ENCODE measurements around the gene SLC25A1. TPM values are rescaled to one million over a fixed set of nuclear protein-coding genes. Genes with fewer than 3 reads are reported as not detected.

SLC25A1 gene
- polyA plus RNA-seq (ENCODE audit: insufficient read length in 4 of 4) = 10 to 100 TPM; 75.2 to 91.3 (median 84.2) TPM

DNA sequence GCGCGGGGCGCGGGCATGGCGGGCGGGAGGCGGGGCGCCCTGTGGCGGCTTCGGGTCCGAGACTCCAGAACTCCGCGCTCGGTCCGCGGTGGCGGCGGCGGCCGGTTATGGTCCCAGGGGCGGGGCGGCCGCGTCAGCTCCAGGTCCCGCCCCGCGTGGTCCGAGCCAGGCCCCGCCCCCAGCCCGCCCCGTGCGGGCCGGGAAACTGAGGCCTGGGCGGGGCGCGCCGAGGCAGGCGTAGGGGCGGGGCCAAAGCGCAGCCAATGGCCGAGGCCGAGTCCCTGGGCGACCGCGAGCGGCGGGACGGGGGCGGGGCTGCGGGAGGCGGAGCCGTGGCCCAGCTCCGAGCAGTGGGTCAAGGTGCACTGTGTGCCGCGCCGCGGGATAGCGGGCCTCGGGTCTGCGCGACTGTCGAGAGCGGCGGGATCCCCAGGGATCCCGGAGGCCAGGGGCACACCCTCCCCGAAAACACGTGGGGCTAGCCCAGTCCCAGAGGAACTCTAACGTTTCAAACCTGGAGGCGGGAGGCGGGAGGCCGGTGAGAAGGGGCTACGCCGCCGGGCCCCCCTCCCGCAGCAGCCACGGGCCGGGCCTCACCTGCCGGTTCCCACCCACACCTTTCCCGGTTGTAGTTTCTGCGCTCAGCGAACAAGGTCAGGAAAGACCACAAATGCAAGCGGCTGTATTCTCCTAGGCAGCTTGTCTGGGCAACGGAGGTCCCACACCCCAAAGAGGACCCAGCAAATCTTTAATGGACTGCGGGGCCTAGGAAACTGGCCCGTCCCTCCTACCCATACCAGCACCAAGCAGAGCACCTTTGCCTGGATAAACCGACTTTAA lies at the start of gene SLC25A1:
SLC25A1 (minus strand) TSS at position 80 of the 840 bp plus-strand sequence; CDS start at position 17, 63 bp downstream.
- DNase-seq (ENCODE audit: low read depth in 4 of 4, low spot score in 2 of 4) = peak in 3 of 4 donors; percentile 65 to 83 (median 68)

DNA sequence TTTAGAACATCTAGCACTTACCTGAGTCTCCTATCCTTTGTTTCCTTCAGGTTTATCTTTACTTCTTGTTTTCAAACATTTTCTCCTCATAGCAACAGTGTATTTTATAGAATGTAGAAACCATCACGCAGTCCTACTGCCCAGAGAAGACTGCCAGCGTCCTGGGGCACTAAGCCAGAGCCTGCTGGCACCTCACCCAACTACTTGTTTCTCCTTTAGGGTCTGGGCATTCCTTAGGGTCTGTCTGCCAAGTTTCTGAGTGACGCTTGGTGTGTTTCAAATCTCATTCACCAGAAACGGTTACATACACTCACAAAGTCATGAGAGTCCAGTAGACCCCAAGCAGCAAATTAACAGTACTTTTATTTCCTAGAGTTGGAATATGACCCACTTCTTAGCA lies 49.6 kb upstream of the SLC25A1 start:
- DNase-seq (ENCODE audit: low read depth in 4 of 4, low spot score in 2 of 4) = no peak

DNA sequence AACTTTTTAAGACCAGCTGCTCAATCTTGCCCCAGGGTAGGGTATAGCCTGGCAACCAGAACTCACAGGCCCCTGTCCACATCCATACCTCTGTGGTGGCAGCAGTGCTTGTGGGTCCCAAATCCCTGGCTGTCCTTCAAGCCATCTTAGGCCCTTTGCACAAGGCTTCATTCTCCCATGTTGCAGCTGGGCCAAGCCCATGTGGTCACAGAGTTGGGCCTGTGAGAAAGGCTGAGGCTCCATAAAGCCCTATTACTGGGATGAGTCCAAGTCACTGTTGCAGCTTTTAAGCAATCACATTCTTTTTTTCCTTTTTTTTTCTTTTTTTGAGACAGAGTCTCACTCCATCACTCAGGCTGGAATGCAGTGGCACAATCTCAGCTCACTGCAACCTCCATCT lies 47.9 kb upstream of the SLC25A1 start:
- no peak for DNase-seq (ENCODE audit: low read depth in 4 of 4, low spot score in 2 of 4)

DNA sequence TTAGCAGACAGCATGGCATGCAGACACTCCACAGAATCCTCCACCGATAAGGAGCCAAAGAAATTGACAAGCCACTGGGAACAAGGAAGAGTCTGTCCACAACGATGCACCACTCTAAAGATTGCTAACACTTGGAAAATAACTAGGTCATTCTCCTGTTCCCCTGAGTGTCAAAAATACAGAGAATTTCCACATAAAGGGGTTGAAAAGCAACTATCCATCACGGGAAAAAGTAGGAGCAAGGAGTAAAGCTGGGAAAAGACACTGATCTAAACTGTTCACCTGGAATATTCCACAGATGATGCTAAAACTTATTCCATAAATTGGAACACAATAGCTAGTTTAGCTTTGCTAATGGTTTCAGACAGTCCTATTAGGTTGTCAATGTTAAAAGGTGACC lies 47.0 kb upstream of the SLC25A1 start:
- DNase-seq (ENCODE audit: low read depth in 4 of 4, low spot score in 2 of 4) = no peak

DNA sequence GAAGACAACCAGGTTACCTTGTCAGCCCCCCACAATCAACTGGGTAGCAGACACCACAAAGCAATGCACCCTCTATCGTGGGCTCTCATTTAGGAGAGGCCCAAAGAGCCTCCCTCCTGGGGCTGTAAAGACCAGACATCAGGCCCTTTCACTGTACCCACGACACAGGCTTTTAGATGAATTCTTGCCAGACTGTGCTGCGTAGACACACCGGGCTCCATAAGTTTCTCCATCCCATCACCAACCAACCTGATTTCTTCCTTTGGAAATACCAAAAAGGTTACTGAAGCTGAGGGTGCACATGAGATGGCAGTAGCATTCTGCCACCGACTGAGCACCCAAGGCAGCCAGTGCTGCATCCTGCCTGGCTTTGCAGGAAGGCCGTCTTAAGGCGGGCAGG lies 46.4 kb upstream of the SLC25A1 start:
- DNase-seq (ENCODE audit: low read depth in 4 of 4, low spot score in 2 of 4) = no peak

DNA sequence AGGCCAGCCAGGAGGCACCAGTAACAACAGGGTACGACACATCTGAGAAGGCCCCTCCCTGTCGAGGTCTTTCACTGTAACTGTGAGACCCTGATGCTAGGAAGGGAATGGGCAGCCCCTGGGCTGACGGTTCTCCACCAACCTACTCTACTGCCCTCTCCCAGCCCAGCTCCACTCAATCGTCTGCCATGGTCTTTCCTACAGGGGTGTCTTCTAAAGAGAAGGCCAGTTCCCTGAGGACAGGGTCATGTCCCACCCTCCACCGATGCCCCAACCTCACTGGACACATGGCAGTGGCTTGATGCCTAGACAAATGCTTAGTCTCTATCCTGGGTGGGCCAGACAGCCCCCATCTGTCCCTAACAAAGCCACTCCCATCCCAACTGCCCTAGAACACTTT lies 46.0 kb upstream of the SLC25A1 start:
- DNase-seq (ENCODE audit: low read depth in 4 of 4, low spot score in 2 of 4) = no peak

DNA sequence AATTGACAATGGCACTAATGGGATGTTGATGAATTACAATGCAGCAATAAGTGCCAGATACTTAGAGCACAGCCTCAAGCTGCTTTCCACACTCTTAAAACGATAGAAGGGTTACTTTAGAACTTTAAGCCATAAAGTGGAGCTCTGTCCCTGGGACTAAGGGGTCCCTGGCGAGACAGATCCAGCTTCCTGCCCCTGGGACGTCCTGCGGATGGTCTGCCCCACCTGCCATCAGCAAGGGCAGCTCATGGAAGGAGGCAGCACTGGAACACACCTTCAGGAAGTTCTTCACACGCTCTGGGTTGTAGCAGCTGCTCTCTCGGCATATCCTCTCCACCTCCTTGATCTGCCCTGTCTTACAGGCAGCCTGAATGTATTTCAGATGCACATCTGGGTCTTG lies 45.1 kb upstream of the SLC25A1 start:
- DNase-seq (ENCODE audit: low read depth in 4 of 4, low spot score in 2 of 4) = no peak

DNA sequence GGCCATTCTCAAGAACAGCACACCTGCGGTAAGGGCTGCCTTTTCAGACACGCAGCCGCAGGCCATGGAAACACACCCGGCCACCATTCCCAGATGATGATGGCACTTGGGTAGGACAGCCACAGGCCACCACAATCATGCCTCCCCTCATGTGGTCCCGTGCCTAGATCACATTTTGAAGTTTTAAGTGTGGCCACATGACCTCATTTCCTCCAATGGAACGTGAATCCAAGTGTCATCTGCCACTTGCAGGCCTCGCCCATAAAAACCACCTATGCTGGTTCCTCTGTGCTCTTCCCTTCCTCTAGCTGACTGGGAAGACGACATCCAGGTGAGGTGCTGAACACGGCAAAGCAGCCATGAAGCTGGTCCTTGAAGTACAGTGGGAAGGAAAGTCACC lies 44.6 kb upstream of the SLC25A1 start:
- no peak for DNase-seq (ENCODE audit: low read depth in 4 of 4, low spot score in 2 of 4)

DNA sequence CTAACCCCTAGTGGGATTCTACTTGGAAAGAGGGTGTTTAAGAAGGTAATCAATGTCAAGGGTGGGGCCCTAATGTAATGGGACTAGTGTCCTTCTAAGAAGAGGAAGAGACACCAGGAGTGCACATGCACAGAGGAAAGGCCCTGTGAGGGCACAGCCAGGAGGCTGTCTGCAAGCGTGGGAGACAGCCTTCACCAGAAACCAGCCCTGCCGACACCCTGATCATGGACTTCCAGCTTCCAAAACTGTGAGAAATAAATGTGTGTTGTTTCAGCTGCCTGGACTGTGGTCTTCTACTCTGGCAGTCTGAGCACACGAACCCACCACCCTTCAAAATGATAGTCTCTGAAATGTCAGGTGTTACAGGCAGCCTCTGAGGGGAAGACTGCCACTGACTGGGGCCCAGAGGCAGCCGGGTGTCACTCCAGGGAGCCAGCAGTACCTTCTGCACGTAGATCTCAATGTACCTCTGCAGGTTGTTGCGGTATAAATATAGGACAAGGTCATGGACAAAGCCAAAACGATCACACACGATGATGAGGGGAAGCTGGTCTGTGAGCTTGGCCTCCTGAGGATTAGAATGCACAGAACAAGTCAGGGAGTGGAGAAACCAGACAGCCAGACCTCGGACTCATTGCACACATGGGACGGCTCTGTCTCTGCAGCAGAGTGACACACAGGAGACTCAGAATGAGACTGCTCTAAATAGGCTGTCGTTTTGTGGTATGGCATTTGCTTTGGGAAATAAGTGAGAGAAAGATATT lies 43.9 kb upstream of the SLC25A1 start:
- DNase-seq (ENCODE audit: low read depth in 4 of 4, low spot score in 2 of 4) = no peak

DNA sequence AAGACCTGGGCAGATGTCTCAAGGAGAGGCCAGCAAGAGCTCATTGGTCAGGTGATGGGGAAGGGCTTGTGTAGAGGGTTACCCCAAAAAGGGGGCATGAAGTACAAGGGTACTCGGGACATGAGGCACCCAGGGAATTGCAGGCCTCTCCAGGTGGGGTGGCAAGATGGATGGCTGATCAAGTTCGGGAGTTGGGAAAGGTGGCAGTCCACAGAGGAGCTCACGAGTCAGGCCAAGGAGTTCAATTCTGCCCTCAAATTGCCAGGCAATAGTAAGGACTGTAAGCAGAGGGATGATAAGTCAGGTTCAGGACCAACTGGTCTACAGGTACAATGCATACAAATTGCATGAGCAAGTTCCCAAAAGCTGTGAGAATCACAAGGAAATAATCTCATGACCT lies 42.3 kb upstream of the SLC25A1 start:
- no peak for DNase-seq (ENCODE audit: low read depth in 4 of 4, low spot score in 2 of 4)

DNA sequence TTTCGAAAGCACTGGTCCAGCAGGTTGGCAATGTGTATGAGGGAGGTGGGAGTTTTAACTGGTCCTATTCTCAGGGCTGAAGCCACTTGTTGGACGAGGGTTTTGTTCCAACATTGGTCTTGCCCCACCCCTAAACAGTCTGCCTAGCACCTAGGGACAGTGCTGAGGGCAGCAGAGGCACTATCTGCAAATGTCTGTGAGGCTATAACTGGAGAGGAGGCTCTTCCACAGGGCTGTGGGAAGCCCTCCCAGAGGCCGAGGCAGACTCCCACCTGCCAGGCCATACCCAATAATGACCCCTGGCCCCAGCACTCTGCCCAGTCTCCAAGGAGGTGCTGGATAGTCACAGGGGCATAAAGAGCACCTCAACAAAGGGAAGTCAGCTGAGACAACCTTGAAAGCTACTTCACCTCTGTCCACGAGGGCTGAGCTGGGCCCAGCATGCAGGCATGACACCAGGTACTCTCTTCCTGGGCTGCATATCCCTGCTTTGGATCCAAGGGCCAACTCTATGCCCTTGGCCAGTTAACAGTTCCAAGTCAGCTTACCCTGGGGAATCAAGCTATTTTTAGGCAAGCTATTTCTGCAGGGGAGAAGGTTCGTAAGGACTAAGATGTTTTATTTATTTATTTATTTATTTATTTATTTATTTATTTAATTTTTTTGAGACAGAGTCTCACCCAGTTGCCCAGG lies 40.2 kb upstream of the SLC25A1 start:
- DNase-seq (ENCODE audit: low read depth in 4 of 4, low spot score in 2 of 4) = no peak

DNA sequence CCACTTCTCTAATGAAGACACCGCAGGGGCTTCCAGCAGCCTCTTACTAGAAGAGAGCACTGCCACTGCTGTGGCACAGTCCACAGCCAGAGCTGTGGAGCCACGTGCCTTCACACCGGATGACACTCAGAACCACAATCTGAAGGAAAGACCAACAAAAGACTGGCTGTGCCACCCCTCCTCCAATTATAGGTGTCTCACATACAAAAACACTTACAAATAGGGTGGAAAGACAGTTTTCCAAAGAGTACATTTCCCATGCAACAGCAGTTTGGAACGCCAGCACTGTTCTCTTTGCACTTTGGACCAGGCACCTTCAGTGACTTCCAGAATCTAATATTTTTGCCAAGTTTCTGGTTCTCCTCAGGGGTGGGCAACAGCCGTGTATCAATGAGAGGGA lies 38.0 kb upstream of the SLC25A1 start:
- DNase-seq (ENCODE audit: low read depth in 4 of 4, low spot score in 2 of 4) = no peak

DNA sequence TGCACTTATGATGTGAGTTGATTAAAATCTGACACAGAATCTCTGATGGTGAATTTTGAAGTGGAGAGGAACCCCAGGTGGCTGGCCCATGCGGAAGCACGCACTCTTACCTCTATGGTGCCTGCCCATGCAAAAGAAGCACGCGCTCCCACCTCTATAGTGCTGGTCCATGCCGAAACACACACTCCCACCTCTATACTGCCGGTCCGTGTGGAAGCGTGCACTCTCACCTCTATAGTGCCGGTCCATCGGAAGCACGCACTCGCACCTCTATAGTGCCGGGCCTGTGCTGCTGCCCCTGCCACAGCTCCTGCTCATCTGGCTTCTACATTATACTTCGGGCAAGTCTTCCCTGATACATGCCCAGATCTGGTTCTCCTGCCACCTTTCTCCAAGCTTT lies 36.8 kb upstream of the SLC25A1 start:
- no peak for DNase-seq (ENCODE audit: low read depth in 4 of 4, low spot score in 2 of 4)

DNA sequence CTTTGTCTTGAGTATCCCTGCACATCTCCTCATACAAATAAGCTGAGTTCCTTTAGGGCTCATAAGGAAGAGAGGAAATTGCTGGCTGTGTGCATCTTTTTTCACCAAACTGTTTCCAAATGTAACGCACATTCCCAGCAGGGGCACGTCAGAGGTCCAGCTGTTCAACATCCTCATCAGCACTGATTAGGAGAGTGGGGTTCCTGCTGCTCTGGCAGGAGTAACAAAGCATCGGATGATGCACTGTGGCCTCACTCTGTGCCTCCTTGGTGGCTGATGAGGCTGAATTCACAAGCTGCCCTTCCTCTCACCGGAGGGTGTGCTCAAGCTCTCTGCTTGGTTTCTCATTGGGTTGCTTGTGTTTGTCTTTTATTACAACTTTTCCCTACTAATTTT lies 35.5 kb upstream of the SLC25A1 start:
- DNase-seq (ENCODE audit: low read depth in 4 of 4, low spot score in 2 of 4) = peak in 1 of 4 donors; percentile 27

DNA sequence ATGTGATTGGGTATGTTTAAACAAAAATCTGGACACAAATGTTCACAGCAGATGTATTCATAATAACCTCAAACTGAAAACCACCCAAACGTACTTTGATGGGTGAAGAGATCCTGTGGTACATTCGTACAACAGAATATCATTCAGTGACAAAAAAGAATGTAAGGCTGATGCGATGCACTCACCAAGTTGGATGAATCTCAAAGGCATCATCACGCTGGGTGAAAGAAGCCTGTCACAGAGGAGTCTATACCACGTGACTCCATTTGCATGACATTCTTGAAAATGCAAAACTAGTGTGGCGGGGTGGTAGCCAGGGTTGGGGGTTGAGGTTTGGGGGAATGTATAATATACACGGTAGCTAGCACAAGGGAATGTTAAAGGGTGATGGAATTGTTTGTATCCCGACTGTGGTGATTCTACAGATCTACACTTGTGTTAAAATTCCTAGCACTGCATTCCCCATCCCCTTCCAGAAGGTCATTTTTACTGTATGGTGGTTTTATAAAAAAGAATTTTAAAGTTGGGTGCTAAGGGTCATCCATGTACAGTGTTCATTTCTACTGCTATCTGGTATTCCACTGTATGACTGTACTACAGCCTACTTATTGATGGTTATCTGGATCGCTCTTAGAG lies 35.0 kb upstream of the SLC25A1 start:
- DNase-seq (ENCODE audit: low read depth in 4 of 4, low spot score in 2 of 4) = no peak

DNA sequence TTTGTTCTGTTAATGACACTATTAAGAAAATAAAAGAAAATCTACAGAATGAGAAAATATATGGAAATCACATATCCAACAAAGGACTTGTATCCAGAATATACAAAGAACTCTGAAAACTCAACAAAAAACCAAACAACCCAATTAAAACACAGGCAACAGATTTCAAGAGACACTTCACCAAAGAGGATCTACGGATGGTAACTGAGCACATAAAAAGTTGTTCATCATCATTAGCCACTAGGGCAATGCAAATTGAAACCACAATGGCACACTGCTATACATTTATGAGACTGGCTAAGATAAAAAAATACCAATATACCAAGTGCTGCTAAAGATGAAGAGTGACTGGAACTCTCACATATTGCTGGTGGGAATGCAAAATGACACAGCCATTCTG lies 34.5 kb upstream of the SLC25A1 start:
- DNase-seq (ENCODE audit: low read depth in 4 of 4, low spot score in 2 of 4) = no peak

DNA sequence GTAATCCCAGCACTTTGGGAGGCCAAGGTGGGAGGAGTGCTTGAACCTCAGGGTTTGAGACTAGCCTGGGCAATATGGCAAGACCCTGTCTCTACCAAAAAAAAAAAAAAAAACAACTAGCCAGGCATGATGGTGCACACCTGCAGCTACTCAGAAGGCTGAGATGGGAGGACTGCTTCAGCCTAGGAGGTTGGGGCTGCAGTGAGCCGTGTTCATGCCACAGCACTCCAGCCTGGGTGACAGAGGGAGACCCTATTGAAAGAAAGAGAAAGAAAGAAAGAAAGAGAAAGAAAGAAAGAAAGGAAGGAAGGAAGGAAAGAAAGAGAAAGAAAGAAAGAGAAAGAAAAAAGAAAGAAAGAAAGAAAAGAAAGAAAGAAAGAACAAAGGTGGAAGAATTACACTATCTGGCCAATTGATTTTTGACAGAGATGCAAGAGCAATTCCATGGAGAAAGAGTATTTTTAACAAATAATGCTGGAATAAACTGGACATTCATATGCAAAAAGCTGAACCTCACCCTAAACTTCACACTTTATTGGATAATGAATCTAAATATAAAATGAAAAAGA lies 33.9 kb upstream of the SLC25A1 start:
- no peak for DNase-seq (ENCODE audit: low read depth in 4 of 4, low spot score in 2 of 4)

DNA sequence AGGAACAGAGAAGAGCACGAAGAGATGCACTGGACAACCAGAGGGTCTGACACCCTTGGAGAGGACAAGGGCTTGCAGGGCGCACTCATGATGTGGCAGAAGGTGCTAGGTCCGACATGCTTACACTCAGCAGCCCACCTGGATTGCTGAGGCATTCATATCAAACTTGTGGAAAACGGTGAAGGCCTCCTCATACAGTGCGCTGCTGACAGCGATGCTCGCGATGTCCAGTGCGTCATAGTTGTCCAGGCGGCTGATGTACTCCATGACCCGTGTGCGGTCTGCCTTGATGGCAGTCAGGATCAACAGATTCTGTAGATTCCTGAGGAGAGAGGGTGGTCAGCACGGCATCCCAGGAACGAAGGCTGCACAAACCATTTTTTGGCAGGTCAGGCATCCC lies 31.7 kb upstream of the SLC25A1 start:
- DNase-seq (ENCODE audit: low read depth in 4 of 4, low spot score in 2 of 4) = no peak

DNA sequence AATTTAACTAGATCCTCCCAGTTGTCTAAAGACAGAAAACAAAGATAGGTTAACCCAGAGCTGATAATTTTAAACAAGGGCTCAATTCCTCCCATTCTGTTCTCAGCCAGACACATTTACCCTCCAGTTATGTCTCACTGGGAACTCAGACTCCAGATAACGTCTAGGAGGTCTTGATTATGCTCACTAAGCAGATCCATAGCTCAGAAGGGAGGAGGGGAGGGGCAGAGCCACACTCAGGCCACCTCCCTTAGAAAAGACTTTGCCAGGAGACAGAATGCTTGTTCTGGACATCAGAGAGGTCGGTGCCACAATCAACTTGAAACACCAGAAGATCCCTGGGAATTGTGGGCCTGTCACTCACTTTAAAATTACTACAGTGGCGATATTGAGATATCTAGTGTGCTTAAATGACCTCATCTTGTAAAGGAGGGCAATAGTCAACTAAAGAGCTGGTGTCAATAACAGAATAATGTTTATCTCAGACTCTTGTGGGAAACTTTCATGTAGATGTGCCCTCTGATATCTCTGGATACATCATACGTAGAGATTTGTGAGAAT lies 29.8 kb upstream of the SLC25A1 start:
- DNase-seq (ENCODE audit: low read depth in 4 of 4, low spot score in 2 of 4) = no peak

DNA sequence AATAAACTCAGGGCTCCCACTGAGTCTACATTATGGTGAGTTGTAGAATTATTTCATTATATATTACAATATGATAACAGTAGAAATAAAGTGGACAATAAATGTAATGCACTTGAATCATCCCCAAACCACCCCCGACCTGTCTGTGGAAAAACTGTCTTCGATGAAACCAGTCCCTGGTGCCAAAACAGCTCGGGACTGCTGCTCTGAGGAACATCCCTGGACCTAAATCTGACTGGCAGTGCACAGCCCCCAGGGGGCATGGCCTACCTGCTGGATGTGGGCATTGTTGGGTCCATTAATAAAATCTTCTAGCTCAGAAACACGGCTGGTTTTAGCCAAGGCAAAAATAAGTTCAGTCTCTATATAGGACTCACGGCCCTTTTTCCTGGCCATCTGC lies 29.3 kb upstream of the SLC25A1 start:
- DNase-seq (ENCODE audit: low read depth in 4 of 4, low spot score in 2 of 4) = no peak

Data from left renal cortex interstitium (tissue), 4 donors.